ENCODE data around the gene RXRA.

The RXRA gene

GRCh38 chr9:134332841-134333233, 6.6 kb downstream of the RXRA start:
- TF ChIP-seq TAF1 (IDR thresholded peaks at IDR 0.05; ENCODE audit: borderline replicate concordance, insufficient read depth, low read length) (no peak), FOXP2 (optimal IDR thresholded peaks at IDR 0.05; ENCODE audit: borderline replicate concordance, extremely low read depth, extremely low read length, insufficient read depth) (no peak), POLR2AphosphoS5 (IDR thresholded peaks at IDR 0.05; ENCODE audit: low read depth, low read length) (no peak), SIN3A (IDR thresholded peaks at IDR 0.05; ENCODE audit: borderline replicate concordance, insufficient read depth, low read length) (no peak)
- TF ChIP-seq, protein P1, sequence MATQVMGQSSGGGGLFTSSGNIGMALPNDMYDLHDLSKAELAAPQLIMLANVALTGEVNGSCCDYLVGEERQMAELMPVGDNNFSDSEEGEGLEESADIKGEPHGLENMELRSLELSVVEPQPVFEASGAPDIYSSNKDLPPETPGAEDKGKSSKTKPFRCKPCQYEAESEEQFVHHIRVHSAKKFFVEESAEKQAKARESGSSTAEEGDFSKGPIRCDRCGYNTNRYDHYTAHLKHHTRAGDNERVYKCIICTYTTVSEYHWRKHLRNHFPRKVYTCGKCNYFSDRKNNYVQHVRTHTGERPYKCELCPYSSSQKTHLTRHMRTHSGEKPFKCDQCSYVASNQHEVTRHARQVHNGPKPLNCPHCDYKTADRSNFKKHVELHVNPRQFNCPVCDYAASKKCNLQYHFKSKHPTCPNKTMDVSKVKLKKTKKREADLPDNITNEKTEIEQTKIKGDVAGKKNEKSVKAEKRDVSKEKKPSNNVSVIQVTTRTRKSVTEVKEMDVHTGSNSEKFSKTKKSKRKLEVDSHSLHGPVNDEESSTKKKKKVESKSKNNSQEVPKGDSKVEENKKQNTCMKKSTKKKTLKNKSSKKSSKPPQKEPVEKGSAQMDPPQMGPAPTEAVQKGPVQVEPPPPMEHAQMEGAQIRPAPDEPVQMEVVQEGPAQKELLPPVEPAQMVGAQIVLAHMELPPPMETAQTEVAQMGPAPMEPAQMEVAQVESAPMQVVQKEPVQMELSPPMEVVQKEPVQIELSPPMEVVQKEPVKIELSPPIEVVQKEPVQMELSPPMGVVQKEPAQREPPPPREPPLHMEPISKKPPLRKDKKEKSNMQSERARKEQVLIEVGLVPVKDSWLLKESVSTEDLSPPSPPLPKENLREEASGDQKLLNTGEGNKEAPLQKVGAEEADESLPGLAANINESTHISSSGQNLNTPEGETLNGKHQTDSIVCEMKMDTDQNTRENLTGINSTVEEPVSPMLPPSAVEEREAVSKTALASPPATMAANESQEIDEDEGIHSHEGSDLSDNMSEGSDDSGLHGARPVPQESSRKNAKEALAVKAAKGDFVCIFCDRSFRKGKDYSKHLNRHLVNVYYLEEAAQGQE (IDR thresholded peaks at IDR 0.05; ENCODE audit: insufficient read depth in 1 of 2, low read depth in 2 of 2, low read length in 2 of 2) = no peak

- no peak for TF ChIP-seq TAF1 (IDR thresholded peaks at IDR 0.05; ENCODE audit: borderline replicate concordance, insufficient read depth, low read length)
- TF ChIP-seq, protein P1 (IDR thresholded peaks at IDR 0.05; ENCODE audit: insufficient read depth in 1 of 2, low read depth in 2 of 2, low read length in 2 of 2) = 0 out of 4 replicates have a peak, but pooled peaks of 1 of the 2 experiments have one; percentile 1
Observed at GRCh38 chr9:134333234-134333873, 7.1 kb downstream of the RXRA start.

GRCh38 chr9:134333874-134334581, 7.8 kb downstream of the RXRA start:
- no peak for TF ChIP-seq TAF1 (IDR thresholded peaks at IDR 0.05; ENCODE audit: borderline replicate concordance, insufficient read depth, low read length)
- TF ChIP-seq, protein P1 (IDR thresholded peaks at IDR 0.05; ENCODE audit: insufficient read depth in 1 of 2, low read depth in 2 of 2, low read length in 2 of 2) = peak; percentile 78 to 88

DNA sequence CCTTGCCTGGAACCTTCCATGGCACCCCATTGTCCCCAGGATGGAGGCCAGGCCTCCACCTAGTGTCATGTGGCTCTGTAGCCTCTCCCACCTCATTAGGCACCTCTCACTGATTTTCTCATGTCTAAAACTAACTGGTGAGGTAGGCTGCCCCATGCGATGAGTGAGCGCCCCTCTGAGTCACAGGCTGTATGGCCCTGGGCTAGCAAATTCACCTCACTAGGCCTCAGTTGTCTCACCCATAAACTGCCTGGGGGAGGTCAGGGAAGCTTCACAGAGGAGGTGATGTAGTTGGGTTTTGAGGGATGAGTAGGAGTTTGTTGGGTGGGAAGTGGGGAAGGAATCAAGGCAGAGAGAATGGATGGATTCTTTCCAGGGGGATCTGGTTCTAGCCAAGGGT, 8.8 kb downstream of the RXRA start:
- TF ChIP-seq POLR2AphosphoS5 (IDR thresholded peaks at IDR 0.05; ENCODE audit: low read depth, low read length) (no peak), SIN3A (IDR thresholded peaks at IDR 0.05; ENCODE audit: borderline replicate concordance, insufficient read depth, low read length) (no peak), FOXP2 (optimal IDR thresholded peaks at IDR 0.05; ENCODE audit: borderline replicate concordance, extremely low read depth, extremely low read length, insufficient read depth) (no peak), TAF1 (IDR thresholded peaks at IDR 0.05; ENCODE audit: borderline replicate concordance, insufficient read depth, low read length) (no peak)
- TF ChIP-seq, protein P1 (IDR thresholded peaks at IDR 0.05; ENCODE audit: insufficient read depth in 1 of 2, low read depth in 2 of 2, low read length in 2 of 2) = no peak
